ENCODE data around the gene C6orf132. TPM values are rescaled to one million over a fixed set of nuclear protein-coding genes. Genes with fewer than 3 reads are reported as not detected.

C6orf132 gene
- total RNA-seq, 1 donor from 2014 or later, result 11.8 TPM

DNA sequence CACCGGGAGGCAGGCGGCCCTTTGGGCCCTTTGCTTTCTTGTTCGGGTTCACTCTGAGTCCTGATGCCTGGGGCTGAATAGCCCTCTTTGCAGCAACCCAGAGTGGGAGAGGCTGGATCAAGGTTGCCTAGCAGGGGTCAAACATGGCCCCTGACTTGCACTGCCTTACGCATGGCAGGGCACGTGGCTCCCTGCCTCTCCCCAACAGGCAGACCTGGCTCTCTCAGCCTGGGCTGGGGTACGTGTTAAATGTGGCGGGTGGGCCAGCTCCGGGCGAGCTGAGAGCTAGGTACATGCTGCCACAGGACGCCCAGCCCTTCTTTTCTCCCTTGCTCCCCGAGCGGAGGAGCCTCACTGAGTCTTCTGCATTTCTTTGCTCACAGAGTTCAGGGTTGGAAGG, 7.3 kb downstream of the C6orf132 start:
- TF ChIP-seq, protein P1, sequence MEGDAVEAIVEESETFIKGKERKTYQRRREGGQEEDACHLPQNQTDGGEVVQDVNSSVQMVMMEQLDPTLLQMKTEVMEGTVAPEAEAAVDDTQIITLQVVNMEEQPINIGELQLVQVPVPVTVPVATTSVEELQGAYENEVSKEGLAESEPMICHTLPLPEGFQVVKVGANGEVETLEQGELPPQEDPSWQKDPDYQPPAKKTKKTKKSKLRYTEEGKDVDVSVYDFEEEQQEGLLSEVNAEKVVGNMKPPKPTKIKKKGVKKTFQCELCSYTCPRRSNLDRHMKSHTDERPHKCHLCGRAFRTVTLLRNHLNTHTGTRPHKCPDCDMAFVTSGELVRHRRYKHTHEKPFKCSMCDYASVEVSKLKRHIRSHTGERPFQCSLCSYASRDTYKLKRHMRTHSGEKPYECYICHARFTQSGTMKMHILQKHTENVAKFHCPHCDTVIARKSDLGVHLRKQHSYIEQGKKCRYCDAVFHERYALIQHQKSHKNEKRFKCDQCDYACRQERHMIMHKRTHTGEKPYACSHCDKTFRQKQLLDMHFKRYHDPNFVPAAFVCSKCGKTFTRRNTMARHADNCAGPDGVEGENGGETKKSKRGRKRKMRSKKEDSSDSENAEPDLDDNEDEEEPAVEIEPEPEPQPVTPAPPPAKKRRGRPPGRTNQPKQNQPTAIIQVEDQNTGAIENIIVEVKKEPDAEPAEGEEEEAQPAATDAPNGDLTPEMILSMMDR (IDR thresholded peaks at IDR 0.05; ENCODE audit: unreplicated experiment), result no peak
- Mint-ChIP-seq H3K9me3 (ENCODE audit: low read depth) (no peaks in the 10 kb centered on the region), H3K27me3 (no peaks in the 10 kb centered on the region), H3K27ac (no peak overlapping the region), H3K36me3 (ENCODE audit: insufficient read depth) (peaks cover 2% of the 10 kb centered on the region), H3K4me1 (ENCODE audit: low read depth) (peaks cover 20% of the 10 kb centered on the region), H3K4me3 (ENCODE audit: low read depth) (no peak overlapping the region)
- no peak for DNase-seq (ENCODE audit: low spot score, unreplicated experiment)

DNA sequence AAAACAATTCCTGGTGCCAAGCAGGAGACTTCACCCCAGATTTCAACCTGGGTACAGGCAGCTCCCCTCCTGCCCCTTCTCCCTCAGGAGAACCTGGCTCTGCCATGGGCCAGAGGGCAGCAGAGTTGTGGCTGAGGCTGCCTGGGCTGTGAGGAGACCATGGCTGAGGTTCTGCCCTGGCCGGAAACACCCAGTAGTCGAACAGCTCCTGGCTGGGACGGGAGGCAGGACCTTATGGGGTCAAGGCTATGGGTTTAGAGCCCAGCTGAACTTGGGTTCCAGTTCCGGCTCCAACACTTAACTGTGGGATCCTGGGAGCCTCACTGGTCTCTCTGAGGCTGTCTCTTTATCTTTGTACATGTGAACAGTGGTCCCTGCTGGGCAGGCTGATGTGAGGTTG, 8.5 kb downstream of the C6orf132 start:
- H3K9me3 Mint-ChIP-seq (ENCODE audit: low read depth), result no peaks in the 10 kb centered on the region
- no peaks in the 10 kb centered on the region for H3K27me3 Mint-ChIP-seq
- H3K4me1 Mint-ChIP-seq (ENCODE audit: low read depth), result peaks cover 12% of the 10 kb centered on the region
- DNase-seq (ENCODE audit: low spot score, unreplicated experiment), result no peak
- H3K4me3 Mint-ChIP-seq (ENCODE audit: low read depth), result no peak overlapping the region
- no peak overlapping the region for H3K27ac Mint-ChIP-seq
- TF ChIP-seq, protein P1 (IDR thresholded peaks at IDR 0.05; ENCODE audit: unreplicated experiment), result no peak
- H3K36me3 Mint-ChIP-seq (ENCODE audit: insufficient read depth), result peaks cover 2% of the 10 kb centered on the region

DNA sequence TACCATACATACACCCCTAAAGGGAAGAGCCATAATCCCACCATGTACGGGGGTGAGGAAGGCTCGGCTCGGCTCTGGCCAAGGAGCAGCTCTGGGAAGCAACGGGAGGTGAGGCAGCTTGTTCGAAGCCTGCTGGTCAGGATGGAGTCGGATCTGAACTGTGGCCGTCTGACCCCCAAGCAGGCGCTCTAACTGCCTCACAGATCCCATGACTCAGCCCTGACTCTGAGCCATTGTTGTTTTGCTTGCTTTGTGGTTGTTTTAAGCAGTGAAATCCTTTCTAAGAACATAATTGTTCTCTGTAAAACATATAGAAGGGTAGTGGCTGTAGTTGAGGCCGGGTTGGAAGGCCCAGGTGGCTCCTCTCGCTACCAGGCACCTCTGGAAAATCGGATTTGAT, 10.9 kb downstream of the C6orf132 start:
- peak overlapping the region; percentile 78 for H3K27ac Mint-ChIP-seq
- no peaks in the 10 kb centered on the region for H3K27me3 Mint-ChIP-seq
- peaks cover 8% of the 10 kb centered on the region for H3K36me3 Mint-ChIP-seq (ENCODE audit: insufficient read depth)
- no peaks in the 10 kb centered on the region for H3K9me3 Mint-ChIP-seq (ENCODE audit: low read depth)
- H3K4me1 Mint-ChIP-seq (ENCODE audit: low read depth), result peaks cover 1% of the 10 kb centered on the region
- TF ChIP-seq, protein P1 (IDR thresholded peaks at IDR 0.05; ENCODE audit: unreplicated experiment), result no peak
- DNase-seq (ENCODE audit: low spot score, unreplicated experiment), result no peak
- H3K4me3 Mint-ChIP-seq (ENCODE audit: low read depth), result no peak overlapping the region

DNA sequence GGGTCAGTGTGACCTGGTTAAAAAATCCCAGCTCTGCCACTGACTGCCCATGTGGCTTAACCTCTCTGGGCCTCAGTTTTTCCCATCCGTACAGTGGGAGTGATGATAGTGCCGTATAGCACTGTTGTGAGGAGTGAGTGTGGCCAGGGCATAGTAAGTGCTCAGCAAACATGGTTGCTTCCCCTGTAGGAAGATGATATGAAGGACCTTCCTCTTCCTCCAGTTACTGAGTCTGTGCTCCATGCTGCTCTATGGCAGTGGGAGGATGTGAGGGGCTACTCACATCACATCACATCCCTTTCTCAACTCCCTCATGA, 13.1 kb downstream of the C6orf132 start:
- Mint-ChIP-seq H3K9me3 (ENCODE audit: low read depth) (no peaks in the 10 kb centered on the region), H3K4me3 (ENCODE audit: low read depth) (no peak overlapping the region), H3K4me1 (ENCODE audit: low read depth) (no peaks in the 10 kb centered on the region), H3K36me3 (ENCODE audit: insufficient read depth) (peaks cover 10% of the 10 kb centered on the region), H3K27ac (no peak overlapping the region), H3K27me3 (no peaks in the 10 kb centered on the region)
- no peak for DNase-seq (ENCODE audit: low spot score, unreplicated experiment)
- TF ChIP-seq, protein P1 (IDR thresholded peaks at IDR 0.05; ENCODE audit: unreplicated experiment), result no peak

DNA sequence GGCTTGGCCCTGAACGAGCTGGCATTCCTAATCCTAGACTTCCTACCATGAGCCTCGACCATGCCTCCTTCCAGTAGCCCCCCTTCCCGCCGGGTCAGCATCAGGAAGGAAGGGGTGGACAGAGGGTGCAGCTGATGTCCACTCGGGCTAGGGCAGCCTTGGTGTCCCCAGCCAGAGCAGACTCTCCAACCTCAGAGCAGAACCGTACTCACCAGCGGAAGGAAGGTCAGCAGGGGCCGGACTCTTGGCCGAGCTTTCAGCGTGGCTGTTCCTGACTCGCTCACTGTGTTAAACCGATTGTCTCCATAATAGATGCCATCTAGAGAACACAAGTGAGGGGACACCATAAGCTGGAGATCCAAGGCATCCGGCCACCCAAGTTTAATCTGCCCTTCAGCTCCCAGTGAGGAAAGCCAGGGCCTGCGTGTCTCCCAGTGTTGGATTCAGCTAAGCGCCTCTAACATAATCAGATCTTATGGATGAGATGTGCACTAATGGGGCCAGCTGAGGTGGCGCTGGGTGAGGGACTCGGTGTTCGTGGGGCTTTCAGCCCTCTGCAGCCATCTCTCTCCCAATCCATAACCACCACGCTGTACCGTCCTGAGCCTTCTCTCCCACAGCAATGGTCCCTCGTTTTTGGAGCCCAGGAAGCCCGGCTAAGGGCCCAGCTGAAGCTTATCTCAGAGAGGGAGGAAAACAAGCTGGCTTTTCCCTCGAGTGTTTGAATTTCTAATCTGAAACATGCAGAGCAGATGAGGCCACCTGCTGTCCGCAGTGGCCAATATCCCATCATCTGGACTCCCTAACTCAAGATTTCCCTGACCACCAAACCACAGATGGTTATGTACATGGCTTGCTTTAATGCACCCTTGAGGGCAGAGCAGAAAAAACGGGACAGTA, 13.7 kb downstream of the C6orf132 start:
- no peak overlapping the region for H3K4me3 Mint-ChIP-seq (ENCODE audit: low read depth)
- no peaks in the 10 kb centered on the region for H3K4me1 Mint-ChIP-seq (ENCODE audit: low read depth)
- TF ChIP-seq, protein P1 (IDR thresholded peaks at IDR 0.05; ENCODE audit: unreplicated experiment), result no peak
- H3K27ac Mint-ChIP-seq, result peak overlapping the region; percentile 24
- no peak for DNase-seq (ENCODE audit: low spot score, unreplicated experiment)
- H3K36me3 Mint-ChIP-seq (ENCODE audit: insufficient read depth), result peaks cover 10% of the 10 kb centered on the region
- no peaks in the 10 kb centered on the region for H3K27me3 Mint-ChIP-seq
- no peaks in the 10 kb centered on the region for H3K9me3 Mint-ChIP-seq (ENCODE audit: low read depth)

All from progenitor cell of endocrine pancreas (in vitro differentiated cells).